ENCODE data around the gene TREM1.

The TREM1 gene

GRCh38 chr6:41268478-41268877, 18.0 kb downstream of the TREM1 start:
- H3K9me3 ChIP-seq (ENCODE audit: low read length) = no peaks in the 10 kb centered on the region
- no peak overlapping the region for H3K4me3 ChIP-seq (ENCODE audit: low read length)
- H3K36me3 ChIP-seq (ENCODE audit: insufficient read depth, low read length) = no peaks in the 10 kb centered on the region
- no peaks in the 10 kb centered on the region for H3K27me3 ChIP-seq (ENCODE audit: insufficient read depth, low read length)
- H2AFZ ChIP-seq (ENCODE audit: low read depth, low read length) = no peak overlapping the region
- H3K4me1 ChIP-seq (ENCODE audit: insufficient read depth, low read length) = no peaks in the 10 kb centered on the region

DNA sequence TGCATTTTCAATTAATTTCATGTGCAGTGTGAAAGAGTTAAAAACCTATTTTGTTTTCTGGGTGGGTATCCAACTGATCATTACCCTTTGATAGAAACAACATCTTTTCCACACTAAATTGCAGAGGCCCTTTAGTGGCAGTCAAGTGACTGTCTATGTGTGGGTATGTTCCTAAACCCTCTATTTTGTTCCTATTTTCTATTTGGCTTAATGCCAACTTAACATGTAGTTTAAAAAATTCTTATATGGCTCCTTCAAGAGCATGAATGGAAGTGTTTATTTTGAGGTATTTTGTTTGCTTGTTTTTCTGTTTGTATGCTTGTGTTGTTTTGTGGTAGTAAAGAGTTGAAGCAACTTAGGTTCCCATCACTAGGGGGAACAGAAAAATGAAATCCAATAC, 19.9 kb downstream of the TREM1 start:
- Histone ChIP-seq H3K4me1 (ENCODE audit: insufficient read depth, low read length) (no peaks in the 10 kb centered on the region), H3K36me3 (ENCODE audit: insufficient read depth, low read length) (no peaks in the 10 kb centered on the region), H3K4me3 (ENCODE audit: low read length) (no peak overlapping the region), H2AFZ (ENCODE audit: low read depth, low read length) (no peak overlapping the region), H3K27me3 (ENCODE audit: insufficient read depth, low read length) (no peaks in the 10 kb centered on the region), H3K9me3 (ENCODE audit: low read length) (no peaks in the 10 kb centered on the region)

DNA sequence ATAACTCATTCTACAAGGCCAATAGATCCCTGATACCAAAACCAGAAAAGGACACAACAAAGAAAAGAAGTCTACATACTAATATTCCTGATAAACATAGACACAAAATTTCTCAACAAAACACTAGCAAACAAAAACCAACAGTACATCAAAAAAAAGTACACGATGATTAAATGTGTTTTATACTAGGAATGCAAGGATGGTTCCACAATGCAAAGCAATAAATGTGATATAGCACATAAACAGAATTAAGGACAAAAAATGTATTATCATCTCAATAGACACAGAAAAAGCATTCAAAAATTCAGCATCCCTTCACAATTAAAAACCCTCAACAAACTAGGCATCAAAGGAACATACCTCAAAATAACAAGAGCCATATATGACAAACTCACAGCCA, 23.2 kb downstream of the TREM1 start:
- Histone ChIP-seq H2AFZ (ENCODE audit: low read depth, low read length) (no peak overlapping the region), H3K27me3 (ENCODE audit: insufficient read depth, low read length) (no peaks in the 10 kb centered on the region), H3K9me3 (ENCODE audit: low read length) (no peaks in the 10 kb centered on the region), H3K36me3 (ENCODE audit: insufficient read depth, low read length) (no peaks in the 10 kb centered on the region), H3K4me3 (ENCODE audit: low read length) (no peak overlapping the region), H3K4me1 (ENCODE audit: insufficient read depth, low read length) (no peaks in the 10 kb centered on the region)

DNA sequence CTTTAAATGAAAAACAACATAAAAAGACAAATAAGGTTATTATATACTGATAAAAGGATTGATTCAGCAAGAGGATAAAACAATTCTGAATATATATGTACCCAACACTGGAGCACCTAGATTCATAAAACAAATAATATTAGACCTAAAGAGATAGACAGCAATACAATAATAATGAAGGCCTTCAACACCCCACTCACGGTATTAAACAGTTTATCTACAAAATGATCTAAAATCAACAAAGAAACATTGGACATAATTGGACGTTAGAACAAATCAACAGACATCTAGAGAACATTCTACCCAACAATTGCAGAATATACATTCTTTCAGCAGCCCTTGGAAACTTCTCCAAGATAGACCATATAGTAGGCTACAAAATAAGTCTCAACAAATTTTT, 24.1 kb downstream of the TREM1 start:
- H3K4me1 ChIP-seq (ENCODE audit: insufficient read depth, low read length) = no peaks in the 10 kb centered on the region
- H3K36me3 ChIP-seq (ENCODE audit: insufficient read depth, low read length) = no peaks in the 10 kb centered on the region
- no peak overlapping the region for H3K4me3 ChIP-seq (ENCODE audit: low read length)
- H2AFZ ChIP-seq (ENCODE audit: low read depth, low read length) = no peak overlapping the region
- H3K27me3 ChIP-seq (ENCODE audit: insufficient read depth, low read length) = no peaks in the 10 kb centered on the region
- no peaks in the 10 kb centered on the region for H3K9me3 ChIP-seq (ENCODE audit: low read length)

- H3K36me3 ChIP-seq (ENCODE audit: insufficient read depth, low read length) = no peaks in the 10 kb centered on the region
- H2AFZ ChIP-seq (ENCODE audit: low read depth, low read length) = no peak overlapping the region
- H3K4me1 ChIP-seq (ENCODE audit: insufficient read depth, low read length) = no peaks in the 10 kb centered on the region
- H3K9me3 ChIP-seq (ENCODE audit: low read length) = no peaks in the 10 kb centered on the region
- no peak overlapping the region for H3K4me3 ChIP-seq (ENCODE audit: low read length)
- H3K27me3 ChIP-seq (ENCODE audit: insufficient read depth, low read length) = no peaks in the 10 kb centered on the region
Observed at GRCh38 chr6:41258196-41258493, 28.3 kb downstream of the TREM1 start.

- Histone ChIP-seq H3K9me3 (ENCODE audit: low read length) (no peaks in the 10 kb centered on the region), H3K4me1 (ENCODE audit: insufficient read depth, low read length) (no peaks in the 10 kb centered on the region), H3K27me3 (ENCODE audit: insufficient read depth, low read length) (no peaks in the 10 kb centered on the region), H3K4me3 (ENCODE audit: low read length) (no peak overlapping the region), H2AFZ (ENCODE audit: low read depth, low read length) (no peak overlapping the region), H3K36me3 (ENCODE audit: insufficient read depth, low read length) (no peaks in the 10 kb centered on the region)
Observed at GRCh38 chr6:41257369-41258195, 28.9 kb downstream of the TREM1 start.

- no peak overlapping the region for H3K4me3 ChIP-seq (ENCODE audit: low read length)
- H2AFZ ChIP-seq (ENCODE audit: low read depth, low read length) = no peak overlapping the region
Observed at GRCh38 chr6:41256383-41256782, 30.1 kb downstream of the TREM1 start.

GRCh38 chr6:41255638-41256246, 30.7 kb downstream of the TREM1 start:
- no peaks in the 10 kb centered on the region for H3K36me3 ChIP-seq (ENCODE audit: insufficient read depth, low read length)
- no peaks in the 10 kb centered on the region for H3K9me3 ChIP-seq (ENCODE audit: low read length)
- no peak overlapping the region for H3K4me3 ChIP-seq (ENCODE audit: low read length)
- no peaks in the 10 kb centered on the region for H3K27me3 ChIP-seq (ENCODE audit: insufficient read depth, low read length)
- H3K4me1 ChIP-seq (ENCODE audit: insufficient read depth, low read length) = no peaks in the 10 kb centered on the region
- no peak overlapping the region for H2AFZ ChIP-seq (ENCODE audit: low read depth, low read length)

More at GRCh38 chr6:41256383-41256782, 30.1 kb downstream of the TREM1 start:
- no peaks in the 10 kb centered on the region for H3K4me1 ChIP-seq (ENCODE audit: insufficient read depth, low read length)
- H3K9me3 ChIP-seq (ENCODE audit: low read length) = no peaks in the 10 kb centered on the region
- H3K27me3 ChIP-seq (ENCODE audit: insufficient read depth, low read length) = no peaks in the 10 kb centered on the region
- no peaks in the 10 kb centered on the region for H3K36me3 ChIP-seq (ENCODE audit: insufficient read depth, low read length)

- no peak overlapping the region for H3K4me3 ChIP-seq (ENCODE audit: low read length)
- H3K9me3 ChIP-seq (ENCODE audit: low read length) = no peaks in the 10 kb centered on the region
- no peaks in the 10 kb centered on the region for H3K27me3 ChIP-seq (ENCODE audit: insufficient read depth, low read length)
- H2AFZ ChIP-seq (ENCODE audit: low read depth, low read length) = no peak overlapping the region
- no peaks in the 10 kb centered on the region for H3K4me1 ChIP-seq (ENCODE audit: insufficient read depth, low read length)
- H3K36me3 ChIP-seq (ENCODE audit: insufficient read depth, low read length) = no peaks in the 10 kb centered on the region
Observed at GRCh38 chr6:41255110-41255509, 31.4 kb downstream of the TREM1 start.

DNA sequence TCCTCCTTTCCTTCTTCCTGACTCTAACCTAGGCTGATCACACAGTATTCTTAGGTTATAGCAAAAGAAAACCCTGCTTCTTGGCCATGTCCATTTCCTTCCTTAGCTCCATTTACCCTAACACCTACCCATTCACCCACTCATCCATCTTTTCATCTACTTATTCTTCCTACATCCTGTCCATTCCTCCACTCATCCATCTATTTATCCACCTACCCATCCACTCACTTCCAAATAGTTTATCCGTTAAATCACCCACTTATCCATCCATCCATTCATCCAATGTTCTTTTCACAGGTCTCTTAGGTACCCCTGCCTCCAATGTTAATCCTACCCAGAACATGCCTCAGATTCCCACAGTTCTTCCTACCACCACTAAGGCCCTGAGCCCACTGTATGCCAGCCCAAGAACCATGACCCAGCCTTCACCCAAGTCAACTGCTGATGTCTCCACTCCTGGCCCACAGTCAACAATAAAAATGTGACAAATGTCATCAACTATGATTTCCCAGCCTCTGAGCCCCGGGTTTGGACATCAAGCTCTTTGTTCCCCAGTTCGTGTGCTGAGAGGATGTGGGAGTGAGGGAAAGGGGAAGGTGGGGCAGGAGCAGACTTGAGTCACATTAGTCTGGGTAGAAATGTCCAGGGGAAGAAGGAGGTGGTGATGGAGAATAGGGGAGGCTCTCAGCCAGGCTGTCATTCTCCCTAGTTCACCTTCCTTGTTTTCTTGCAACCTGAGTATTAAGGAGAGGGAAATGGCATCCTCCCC, 33.9 kb downstream of the TREM1 start:
- Histone ChIP-seq H3K9me3 (ENCODE audit: low read length) (no peaks in the 10 kb centered on the region), H3K4me1 (ENCODE audit: insufficient read depth, low read length) (no peaks in the 10 kb centered on the region), H2AFZ (ENCODE audit: low read depth, low read length) (no peak overlapping the region), H3K4me3 (ENCODE audit: low read length) (no peak overlapping the region), H3K27me3 (ENCODE audit: insufficient read depth, low read length) (no peaks in the 10 kb centered on the region), H3K36me3 (ENCODE audit: insufficient read depth, low read length) (no peaks in the 10 kb centered on the region)

DNA sequence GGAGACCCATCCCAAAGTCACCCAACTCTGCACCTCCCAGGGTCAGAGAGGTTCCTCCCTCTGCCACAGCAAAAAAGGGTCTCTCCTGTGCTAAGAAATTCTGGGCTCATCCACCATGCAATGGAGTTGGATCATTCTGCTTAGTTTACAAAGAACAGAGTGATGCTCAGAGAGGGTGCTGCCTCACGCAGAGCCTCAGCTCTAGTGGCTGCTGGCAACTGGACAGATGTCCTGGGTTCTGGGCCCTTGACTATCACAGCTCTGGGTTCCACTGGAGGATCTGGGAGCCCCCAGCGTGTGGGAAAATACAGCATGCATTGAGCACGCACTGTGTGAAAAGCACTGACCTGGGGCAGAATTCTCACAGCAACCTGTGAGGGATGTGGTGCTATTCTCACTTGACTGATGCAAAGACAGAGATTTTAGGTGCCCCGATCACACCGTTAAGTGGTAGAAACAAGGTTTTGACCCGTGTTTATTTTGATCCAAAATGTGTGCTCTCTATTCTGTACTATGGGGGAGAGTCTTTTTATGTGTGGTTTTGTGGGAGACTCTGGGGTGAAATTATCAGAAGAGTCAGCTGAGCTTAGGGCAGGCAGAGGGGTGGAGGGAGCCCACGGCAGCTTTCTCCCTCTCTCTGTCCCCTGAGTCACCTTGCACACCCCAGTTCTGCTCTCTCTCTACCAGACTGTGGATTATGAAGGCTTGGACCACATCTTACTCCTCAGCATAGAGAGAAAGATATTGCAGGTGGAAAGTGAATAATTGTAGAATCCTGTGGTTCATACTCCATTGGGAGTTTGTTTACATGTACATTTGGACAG, 38.4 kb downstream of the TREM1 start:
- Histone ChIP-seq H2AFZ (ENCODE audit: low read depth, low read length) (no peak overlapping the region), H3K9me3 (ENCODE audit: low read length) (no peaks in the 10 kb centered on the region), H3K4me1 (ENCODE audit: insufficient read depth, low read length) (no peaks in the 10 kb centered on the region), H3K27me3 (ENCODE audit: insufficient read depth, low read length) (no peaks in the 10 kb centered on the region), H3K36me3 (ENCODE audit: insufficient read depth, low read length) (no peaks in the 10 kb centered on the region), H3K4me3 (ENCODE audit: low read length) (no peak overlapping the region)

- Histone ChIP-seq H3K9me3 (ENCODE audit: low read length) (no peaks in the 10 kb centered on the region), H3K4me3 (ENCODE audit: low read length) (no peak overlapping the region), H3K4me1 (ENCODE audit: insufficient read depth, low read length) (no peaks in the 10 kb centered on the region), H3K36me3 (ENCODE audit: insufficient read depth, low read length) (no peaks in the 10 kb centered on the region), H2AFZ (ENCODE audit: low read depth, low read length) (no peak overlapping the region), H3K27me3 (ENCODE audit: insufficient read depth, low read length) (no peaks in the 10 kb centered on the region)
Observed at GRCh38 chr6:41247288-41247865, 39.1 kb downstream of the TREM1 start.

Data from neuron (in vitro differentiated cells).